GM19351 (cell line): Measurements from ENCODE around the gene ZNF774.
A peak's percentile ranks its signal among the peaks of the same experiment; 100 is the strongest.
"Not testable (repeated sequence)": the region's sequence is repeated elsewhere in the genome, so short reads cannot be mapped to it uniquely, and the experiment has no call there.

Experiments used
- ATAC-seq: cut with Tn5 transposase; IDR thresholded peaks from one replicate; pipeline ENCODE4 v1.9.1; 2021; ENCODE audit warnings: mild to moderate bottlenecking, moderate library complexity; ENCODE audit not compliant: unreplicated experiment

ZNF774 gene

DNA sequence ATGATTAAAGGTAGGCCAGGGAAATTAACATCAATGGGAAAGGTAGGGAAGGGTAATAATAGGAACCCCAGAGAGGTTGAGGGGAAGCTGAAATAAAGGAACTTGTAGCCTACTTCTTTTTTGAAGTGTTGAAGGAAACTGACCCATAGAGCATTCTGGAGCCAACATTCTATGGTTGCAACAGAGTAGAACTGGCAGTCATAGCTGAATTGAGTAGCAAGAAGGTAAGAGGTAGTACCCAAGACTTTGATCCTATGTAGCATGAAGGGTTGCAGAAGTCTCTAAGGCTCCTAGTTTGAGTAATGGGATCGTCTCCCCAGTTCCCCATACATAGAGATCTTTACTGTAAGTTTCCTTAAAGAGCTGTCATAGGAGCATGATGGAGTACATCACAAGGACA lies 7.4 kb upstream of the ZNF774 start:
- ATAC-seq: no peak

DNA sequence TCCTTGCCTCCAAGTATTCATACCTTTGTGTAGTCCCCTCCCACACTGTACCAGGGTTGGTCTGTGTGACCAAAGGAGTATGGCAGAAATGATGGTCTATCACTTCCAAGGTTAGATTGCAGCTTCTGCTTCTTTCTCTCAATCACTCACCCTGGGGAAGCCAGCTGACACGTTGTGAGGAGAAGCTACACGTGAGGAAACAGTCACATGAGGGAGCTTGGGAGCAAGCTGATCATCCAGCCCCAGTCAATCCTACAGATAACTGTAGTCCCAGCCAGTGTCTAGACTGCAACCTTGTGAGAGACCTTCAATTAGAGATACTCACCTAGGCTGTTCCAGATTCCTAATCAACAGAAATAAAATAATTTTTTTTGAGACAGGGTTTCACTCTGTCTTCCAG lies 6.2 kb upstream of the ZNF774 start:
- ATAC-seq: no peak

DNA sequence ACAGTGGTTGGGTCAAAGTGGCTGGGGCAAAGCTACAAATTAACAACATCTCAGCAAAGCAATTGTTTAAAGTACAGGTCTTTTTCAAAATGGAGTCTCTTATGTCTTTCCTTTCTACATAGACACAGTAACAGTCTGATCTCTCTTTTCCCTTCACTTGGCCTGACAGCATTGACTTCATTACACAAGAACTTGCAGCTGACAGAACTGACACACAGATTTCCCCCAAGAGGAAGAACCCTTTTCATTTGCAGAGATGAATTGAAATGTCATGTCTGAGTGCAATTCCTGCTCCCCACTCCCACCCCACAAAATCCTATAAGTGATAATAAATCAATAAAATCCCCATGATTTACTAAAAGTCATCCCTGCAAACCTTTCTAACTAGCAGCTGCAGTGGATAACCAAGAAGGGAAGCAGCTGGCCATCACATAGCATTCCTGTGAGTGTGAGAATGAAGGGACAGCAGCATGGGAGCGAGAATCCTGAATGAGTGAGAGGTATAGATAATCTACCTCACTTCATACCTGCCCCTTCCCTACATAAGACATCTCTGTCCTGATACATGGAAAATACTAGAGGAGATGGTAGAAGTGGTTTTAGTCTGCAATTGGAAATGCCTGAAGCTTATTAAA lies 4.5 kb upstream of the ZNF774 start:
- not testable (repeated sequence) for ATAC-seq

- ATAC-seq: no peak
These were observed 3.6 kb upstream of the ZNF774 start for GRCh38 chr15:90348456-90348855.

GRCh38 chr15:90349072-90349471 lies 3.0 kb upstream of the ZNF774 start:
- no peak for ATAC-seq

GRCh38 chr15:90349821-90350220 lies 2.3 kb upstream of the ZNF774 start:
- ATAC-seq: no peak

GRCh38 chr15:90351479-90352106 lies 491 bp upstream of the ZNF774 start:
- ATAC-seq: peak; percentile 8

- ATAC-seq: no peak
These were observed 2.9 kb downstream of the ZNF774 start for GRCh38 chr15:90354986-90355385.

GRCh38 chr15:90358124-90359033 lies 6.3 kb downstream of the ZNF774 start:
- ATAC-seq: no peak

- no peak for ATAC-seq
These were observed 8.7 kb downstream of the ZNF774 start for GRCh38 chr15:90360746-90361145.

DNA sequence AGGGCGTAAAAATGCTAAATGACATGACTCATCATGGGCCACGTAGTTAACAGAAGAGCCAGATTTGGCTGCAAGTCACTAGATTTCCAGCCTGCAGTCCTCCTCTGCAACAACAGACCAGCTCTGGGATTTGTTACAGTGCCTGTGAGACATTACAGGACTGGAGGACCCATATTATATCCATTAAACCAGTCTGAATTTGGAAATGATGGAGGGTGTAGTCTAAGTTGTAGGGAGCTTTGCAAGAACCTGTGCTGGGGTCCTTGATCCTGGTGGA lies 10.8 kb downstream of the ZNF774 start:
- ATAC-seq: no peak

DNA sequence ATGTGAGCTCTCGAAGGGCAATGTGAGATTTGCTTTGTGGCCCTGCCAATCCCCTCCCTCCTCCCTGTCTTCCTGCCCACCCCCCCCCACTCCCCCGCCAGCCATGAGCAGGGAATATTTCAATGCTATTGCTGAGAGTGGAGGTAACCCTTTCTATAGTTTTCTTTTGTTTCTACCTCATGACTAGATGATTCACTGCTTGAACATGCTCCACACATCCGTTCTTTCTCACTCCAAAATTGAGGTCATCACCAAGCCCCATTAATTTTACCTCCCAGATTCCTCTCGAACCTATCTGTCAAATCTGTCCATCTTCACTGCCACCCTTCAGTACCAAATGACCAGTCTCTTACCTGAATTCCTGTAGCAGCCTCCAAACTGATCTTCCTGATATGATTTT lies 12.2 kb downstream of the ZNF774 start:
- no peak for ATAC-seq

DNA sequence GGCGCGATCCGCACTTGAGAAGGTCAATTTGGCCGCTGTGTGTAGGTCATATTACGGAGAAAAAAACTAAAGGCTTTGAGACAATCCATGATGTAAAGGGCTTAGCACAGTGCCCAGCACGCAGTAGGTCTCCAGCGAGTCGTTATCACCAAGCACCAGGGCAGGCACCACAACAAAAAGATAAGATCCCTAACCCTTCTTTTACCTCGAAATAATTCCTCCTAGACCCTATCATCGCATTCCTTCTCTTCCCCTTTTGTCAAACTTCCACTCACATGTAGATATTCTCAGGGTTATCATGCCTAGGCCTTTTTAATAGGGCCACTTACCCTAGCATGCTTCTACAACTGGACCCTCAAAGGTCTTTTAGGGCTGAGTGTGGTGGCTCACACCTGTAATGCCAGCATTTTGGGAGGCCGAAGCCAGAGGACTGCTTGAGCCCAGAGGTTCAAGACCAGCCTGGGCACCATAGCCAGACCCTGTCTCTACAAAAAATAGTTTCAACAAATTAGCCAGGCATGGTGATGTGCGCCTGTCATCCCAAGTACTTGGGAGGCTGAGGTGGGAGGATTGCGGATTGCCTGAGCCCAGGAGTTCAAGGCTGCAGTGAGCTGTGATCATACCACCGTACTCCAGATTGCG lies 13.5 kb downstream of the ZNF774 start:
- no peak for ATAC-seq

- ATAC-seq: no peak
These were observed 15.5 kb downstream of the ZNF774 start for GRCh38 chr15:90367576-90367975.

DNA sequence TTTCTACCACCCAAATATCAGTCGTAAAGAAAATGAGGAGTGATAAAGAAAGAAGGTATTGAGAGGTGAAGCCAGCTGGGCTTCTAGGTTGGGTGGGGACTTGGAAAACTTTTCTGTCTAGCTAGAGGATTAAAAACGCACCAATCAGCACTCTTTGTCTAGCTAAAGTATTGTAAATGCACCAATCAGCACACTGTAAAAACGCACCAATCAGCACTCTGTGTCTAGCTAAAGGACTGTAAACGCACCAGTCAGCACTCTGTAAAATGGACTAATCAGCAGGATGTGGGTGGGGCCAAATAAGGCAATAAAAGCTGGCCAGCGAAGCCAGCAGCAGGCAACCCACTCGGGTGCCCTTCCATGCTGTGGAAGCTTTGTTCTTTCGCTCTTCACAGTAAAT lies 23.0 kb downstream of the ZNF774 start:
- no peak for ATAC-seq

GRCh38 chr15:90376789-90377188 lies 24.7 kb downstream of the ZNF774 start:
- no peak for ATAC-seq

DNA sequence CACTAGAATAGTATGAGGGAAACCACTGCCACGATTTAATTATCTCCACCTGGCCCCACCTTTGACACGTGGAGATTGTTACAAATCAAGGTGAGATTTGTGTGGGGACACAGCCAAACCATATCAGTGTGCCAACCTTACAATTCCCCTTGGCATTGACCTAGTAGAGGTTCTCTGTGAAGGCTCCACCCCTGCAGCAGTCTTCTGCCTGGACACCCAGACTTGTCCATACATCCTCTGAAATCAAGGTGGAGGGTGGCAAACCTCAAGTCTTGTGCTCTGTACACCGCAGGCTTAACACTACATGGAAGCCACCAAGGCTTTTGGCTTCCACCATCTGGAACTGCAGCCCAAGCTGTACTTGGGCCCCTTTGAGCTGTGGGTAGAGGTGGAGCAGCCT lies 27.2 kb downstream of the ZNF774 start:
- ATAC-seq: no peak

- no peak for ATAC-seq
These were observed 29.4 kb downstream of the ZNF774 start for GRCh38 chr15:90381515-90381914.

GRCh38 chr15:90382320-90382719 lies 30.2 kb downstream of the ZNF774 start:
- no peak for ATAC-seq

GRCh38 chr15:90386221-90386620 lies 34.1 kb downstream of the ZNF774 start:
- no peak for ATAC-seq

DNA sequence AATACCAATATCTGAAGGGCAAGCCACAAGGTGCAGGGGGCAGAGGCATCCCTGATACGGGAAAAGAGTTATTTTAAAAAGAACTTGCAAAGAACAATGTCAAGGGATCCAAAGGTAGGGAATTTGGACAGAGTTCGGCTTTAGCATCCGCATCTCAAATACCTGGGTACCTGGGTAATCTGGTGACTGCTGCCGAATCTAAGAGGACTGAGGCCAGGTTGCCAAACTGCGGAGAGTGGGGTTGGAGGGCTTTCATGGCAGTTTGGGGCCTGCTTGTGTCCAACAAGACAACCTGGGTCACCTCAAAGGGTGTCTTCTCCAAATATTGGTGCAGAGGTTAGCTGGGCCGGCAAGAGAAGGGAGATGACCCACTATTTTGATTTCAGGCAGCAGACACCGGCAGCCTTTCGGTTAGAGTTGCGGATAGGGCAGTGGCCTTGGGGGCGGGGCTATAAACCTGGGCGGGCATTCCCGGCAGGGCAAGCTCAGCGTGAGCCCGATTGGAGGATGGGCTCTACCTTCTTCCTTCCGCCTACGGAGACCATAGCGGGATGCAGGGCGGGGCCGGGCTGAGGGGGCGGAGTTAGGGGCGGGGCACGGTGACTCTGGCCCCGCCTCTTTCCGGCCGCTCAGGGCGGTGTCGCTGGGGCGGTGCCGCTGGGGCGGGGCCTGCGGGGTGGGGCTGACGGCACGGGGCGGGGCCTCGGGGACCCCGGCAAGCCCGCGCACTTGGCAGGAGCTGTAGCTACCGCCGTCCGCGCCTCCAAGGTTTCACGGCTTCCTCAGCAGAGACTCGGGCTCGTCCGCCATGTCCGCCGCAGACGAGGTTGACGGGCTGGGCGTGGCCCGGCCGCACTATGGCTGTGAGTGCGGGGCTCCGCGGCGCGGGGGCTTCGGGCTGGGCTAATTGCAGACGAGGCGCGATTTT lies 35.7 kb downstream of the ZNF774 start, which contains the start of gene IQGAP1:
TSS of gene IQGAP1 (plus strand) at position 709 of the 928 bp plus-strand sequence. CDS start at position 809, 100 bp downstream.
- ATAC-seq: peak; percentile 95
